ENCODE data around the gene PLA2G12A. TPM values are rescaled to one million over a fixed set of nuclear protein-coding genes. Genes with fewer than 3 reads are reported as not detected.

PLA2G12A gene
- 45.8 TPM for polyA plus RNA-seq (2012; ENCODE audit: insufficient read depth, insufficient read length)

- peak within 1 kb of the TSS; percentile 74 for H3K4me3 ChIP-seq (ENCODE audit: low read length)
- peak; percentile 47 for DNase-seq (ENCODE audit: low read depth, low spot score)
Observed at GRCh38 chr4:109729718-109730618, at the start of gene PLA2G12A. Gene PLA2G12A (minus strand): TSS chr4:109730070. CDS start chr4:109729809, 261 bp downstream.

- no peak for DNase-seq (ENCODE audit: low read depth, low spot score)
Observed at GRCh38 chr4:109764789-109765402, 35.0 kb upstream of the PLA2G12A start.

GRCh38 chr4:109764376-109764775, 34.5 kb upstream of the PLA2G12A start:
- no peak for DNase-seq (ENCODE audit: low read depth, low spot score)
- no peak overlapping the region for H3K4me3 ChIP-seq (ENCODE audit: low read length)

More at GRCh38 chr4:109764789-109765402, 35.0 kb upstream of the PLA2G12A start:
- H3K4me3 ChIP-seq (ENCODE audit: low read length), result no peak overlapping the region

DNA sequence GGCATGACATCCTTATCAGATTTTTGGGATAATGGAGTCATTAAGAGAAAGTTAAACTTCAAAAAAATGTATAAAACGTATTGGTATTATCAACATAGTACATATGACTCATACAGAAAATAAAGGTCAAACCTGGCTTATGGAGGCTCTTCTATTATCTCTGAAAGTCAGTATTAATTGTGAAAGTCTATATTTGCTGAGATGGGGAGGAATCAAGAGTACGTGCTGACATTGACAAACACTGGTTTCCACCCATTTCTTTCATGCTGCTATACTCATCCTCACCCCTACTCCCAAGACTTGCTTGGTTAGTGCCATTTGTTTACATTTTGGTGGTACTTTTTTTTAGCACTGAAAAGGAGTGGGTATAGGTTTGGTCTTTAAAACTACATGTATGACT, 30.8 kb upstream of the PLA2G12A start:
- DNase-seq (ENCODE audit: low read depth, low spot score), result no peak
- no peak overlapping the region for H3K4me3 ChIP-seq (ENCODE audit: low read length)

GRCh38 chr4:109755656-109756055, 25.8 kb upstream of the PLA2G12A start:
- H3K4me3 ChIP-seq (ENCODE audit: low read length), result no peak overlapping the region
- no peak for DNase-seq (ENCODE audit: low read depth, low spot score)

GRCh38 chr4:109754093-109754857, 24.4 kb upstream of the PLA2G12A start:
- no peak for DNase-seq (ENCODE audit: low read depth, low spot score)

DNA sequence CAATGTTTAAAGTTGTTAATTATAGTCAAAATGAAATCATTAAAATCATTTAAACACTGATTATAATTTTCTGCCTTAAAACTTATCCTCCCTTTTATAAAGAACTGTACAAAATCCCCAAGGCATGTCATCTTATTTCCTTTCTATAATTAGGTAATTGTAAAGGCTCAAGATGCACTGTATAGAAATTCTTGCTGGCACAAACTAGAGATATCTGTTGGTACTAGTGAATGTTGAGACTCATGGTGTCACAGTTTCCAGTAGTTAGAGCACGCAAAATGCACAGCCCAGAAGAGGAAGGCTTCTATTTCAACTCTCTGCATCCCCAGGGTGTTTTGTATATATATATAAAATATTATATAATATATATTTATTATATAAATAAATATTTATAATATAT, 22.7 kb upstream of the PLA2G12A start:
- H3K4me3 ChIP-seq (ENCODE audit: low read length), result no peak overlapping the region
- no peak for DNase-seq (ENCODE audit: low read depth, low spot score)

More at GRCh38 chr4:109754093-109754857, 24.4 kb upstream of the PLA2G12A start:
- H3K4me3 ChIP-seq (ENCODE audit: low read length), result no peak overlapping the region

GRCh38 chr4:109751852-109752251, 22.0 kb upstream of the PLA2G12A start:
- H3K4me3 ChIP-seq (ENCODE audit: low read length), result no peak overlapping the region
- DNase-seq (ENCODE audit: low read depth, low spot score), result no peak

- DNase-seq (ENCODE audit: low read depth, low spot score), result no peak
- no peak overlapping the region for H3K4me3 ChIP-seq (ENCODE audit: low read length)
Observed at GRCh38 chr4:109750652-109751244, 20.9 kb upstream of the PLA2G12A start.

DNA sequence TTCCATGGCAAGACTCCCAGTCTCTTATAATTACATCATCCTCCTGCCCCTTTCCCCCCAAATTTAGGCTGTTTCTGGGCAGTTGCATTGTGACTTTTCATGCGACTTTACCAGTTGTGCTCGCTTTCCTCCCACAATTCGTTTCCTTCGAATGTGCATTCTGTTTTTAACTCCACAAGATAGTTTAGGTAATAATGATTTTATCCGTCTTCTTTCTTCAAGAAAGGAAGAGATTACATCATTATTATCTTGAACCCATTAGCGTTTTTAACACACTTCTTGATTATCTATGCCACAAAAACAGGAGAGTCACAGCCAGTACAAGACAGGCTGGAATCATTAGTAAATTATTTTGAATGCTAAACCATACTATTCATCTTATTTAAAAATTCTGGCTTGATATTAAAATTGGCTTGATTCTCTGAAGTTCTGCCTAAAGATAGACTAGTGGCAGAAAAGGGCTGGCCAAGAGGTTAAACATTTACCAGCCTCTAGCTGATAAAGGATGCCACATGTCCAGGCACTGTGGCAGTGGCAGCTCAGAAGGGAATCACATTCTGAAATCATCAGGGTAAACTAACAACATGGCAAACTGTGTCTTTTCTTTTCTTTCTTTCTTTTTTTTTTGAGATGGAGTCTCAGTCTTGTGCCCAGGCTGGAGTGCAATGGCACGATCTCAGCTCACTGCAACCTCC, 19.7 kb upstream of the PLA2G12A start:
- DNase-seq (ENCODE audit: low read depth, low spot score), result no peak
- no peak overlapping the region for H3K4me3 ChIP-seq (ENCODE audit: low read length)

- H3K4me3 ChIP-seq (ENCODE audit: low read length), result no peak overlapping the region
- no peak for DNase-seq (ENCODE audit: low read depth, low spot score)
Observed at GRCh38 chr4:109748114-109748513, 18.2 kb upstream of the PLA2G12A start.

- H3K4me3 ChIP-seq (ENCODE audit: low read length), result no peak overlapping the region
Observed at GRCh38 chr4:109746728-109747127, 16.9 kb upstream of the PLA2G12A start.

GRCh38 chr4:109745830-109746229, 16.0 kb upstream of the PLA2G12A start:
- no peak for DNase-seq (ENCODE audit: low read depth, low spot score)
- no peak overlapping the region for H3K4me3 ChIP-seq (ENCODE audit: low read length)

More at GRCh38 chr4:109746728-109747127, 16.9 kb upstream of the PLA2G12A start:
- no peak for DNase-seq (ENCODE audit: low read depth, low spot score)

GRCh38 chr4:109739547-109739946, 9.7 kb upstream of the PLA2G12A start:
- no peak overlapping the region for H3K4me3 ChIP-seq (ENCODE audit: low read length)
- DNase-seq (ENCODE audit: low read depth, low spot score), result no peak

- H3K4me3 ChIP-seq (ENCODE audit: low read length), result no peak overlapping the region
- no peak for DNase-seq (ENCODE audit: low read depth, low spot score)
Observed at GRCh38 chr4:109738104-109738872, 8.4 kb upstream of the PLA2G12A start.

DNA sequence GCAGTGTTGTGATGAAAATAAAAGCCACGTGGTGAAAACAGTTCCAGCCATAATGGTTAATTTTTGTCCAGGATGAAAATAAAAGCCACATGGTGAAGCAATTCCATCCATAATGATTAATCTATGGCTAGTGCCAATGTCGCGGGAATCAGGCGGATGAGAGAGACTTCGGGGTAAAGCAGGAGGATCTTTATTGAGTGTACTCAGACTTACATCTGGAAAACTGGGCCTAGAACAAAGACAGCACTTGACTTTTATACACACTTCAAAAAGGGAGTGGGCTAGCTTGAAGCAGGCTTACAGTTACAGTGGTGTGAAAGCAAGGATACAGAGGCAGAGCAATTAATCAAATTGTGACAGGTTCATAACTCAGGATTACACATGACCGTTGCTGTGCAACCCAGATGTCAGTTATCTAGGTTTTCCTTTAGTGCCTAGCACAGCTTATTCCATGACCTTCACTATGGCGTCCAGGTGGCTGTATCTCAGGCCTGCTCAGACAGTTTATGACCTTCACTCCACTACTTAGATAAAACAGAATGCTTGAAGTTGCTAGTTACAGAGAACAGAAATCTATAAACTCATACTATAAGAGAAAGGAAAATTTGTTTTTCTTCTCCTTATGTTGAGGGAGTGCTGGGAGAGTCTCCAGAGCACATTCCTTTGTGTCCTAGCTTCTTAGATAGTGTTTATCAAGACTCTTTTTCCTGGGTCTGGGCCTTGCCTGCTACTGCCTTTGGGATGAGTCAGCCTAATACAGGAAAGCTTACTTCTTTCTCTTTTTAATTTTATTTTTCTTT, 5.9 kb upstream of the PLA2G12A start:
- no peak overlapping the region for H3K4me3 ChIP-seq (ENCODE audit: low read length)
- DNase-seq (ENCODE audit: low read depth, low spot score), result no peak

DNA sequence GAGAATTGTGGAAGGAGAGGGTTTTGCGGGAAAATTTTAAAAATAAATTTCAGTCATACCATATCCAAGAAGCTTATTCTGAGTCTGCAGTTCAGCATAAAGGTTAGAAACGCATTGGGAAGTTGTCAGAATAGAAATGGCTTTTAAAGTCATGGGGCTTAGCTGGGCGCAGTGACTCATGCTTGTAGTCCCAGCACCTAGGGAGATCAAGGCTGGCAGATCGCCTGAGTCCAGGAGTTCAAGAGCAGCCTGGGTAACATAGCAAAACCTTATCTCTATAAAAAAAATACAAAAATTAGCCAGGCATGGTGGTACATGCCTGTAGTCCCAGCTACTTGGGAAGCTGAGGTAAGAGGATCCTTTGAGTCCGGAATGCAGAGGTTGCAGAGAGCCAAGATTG, 3.9 kb upstream of the PLA2G12A start:
- H3K4me3 ChIP-seq (ENCODE audit: low read length), result no peak overlapping the region
- DNase-seq (ENCODE audit: low read depth, low spot score), result no peak

Measured in Jurkat, Clone E6-1 (cell line).